Activated CD8-positive, alpha-beta T cell treated with anti-CD3 and anti-CD28 coated beads for 36 hours (primary cell): Measurements from ENCODE around the gene ARHGAP42. TPM values are rescaled to one million over a fixed set of nuclear protein-coding genes. Genes with fewer than 3 reads are reported as not detected.

Experiments
- ATAC-seq: fragments of 200-7000 bp; cut with Tn5 transposase; one replicate; pipeline ENCODE4 v1.10.0; 2021; ENCODE audit warnings: mild to moderate bottlenecking, moderate library complexity
- CTCF ChIA-PET: fragments of 350-600 bp; sonication (Branson Sonifier 250); formaldehyde crosslinking; loops from one replicate; lab custom pipeline; 2021; ENCODE audit warnings: antibody characterized with exemption; lab: Charles Lee
- POLR2A ChIA-PET: fragments of 350-600 bp; sonication (Branson Sonifier 250); formaldehyde crosslinking; loops from one replicate; lab custom pipeline; 2021; ENCODE audit warnings: antibody characterized with exemption; lab: Charles Lee
- DNase-seq: peaks from one replicate; pipeline ENCODE4 v3.0.0-alpha.2; 2020
- H3K27ac Mint-ChIP-seq: one replicate; pipeline ENCODE4 v1.8.0; 2021; ENCODE audit warnings: mild to moderate bottlenecking, mixed read lengths
- H3K27me3 Mint-ChIP-seq: one replicate; pipeline ENCODE4 v1.8.0; 2021; ENCODE audit warnings: mixed read lengths
- H3K36me3 Mint-ChIP-seq: one replicate; pipeline ENCODE4 v1.8.0; 2021; ENCODE audit warnings: low read depth, mixed read lengths
- H3K4me1 Mint-ChIP-seq: one replicate; pipeline ENCODE4 v1.8.0; 2021; ENCODE audit warnings: low read depth, mixed read lengths
- H3K4me3 Mint-ChIP-seq: one replicate; pipeline ENCODE4 v1.8.0; 2021; ENCODE audit warnings: mild to moderate bottlenecking, moderate library complexity, mixed read lengths
- H3K9me3 Mint-ChIP-seq: one replicate; pipeline ENCODE4 v1.8.0; 2021; ENCODE audit warnings: mixed read lengths
- intact Hi-C: fragments of 100-400 bp; cut with micrococcal nuclease; formaldehyde crosslinking; loops from one replicate; pipeline ENCODE4 v1.10.0; 2022
- total RNA-seq, 2 experiments: library from RNA; stranded (reverse); gene quantifications; one replicate each; pipeline ENCODE4 v1.2.3, GENCODE V29; 2021
- TF ChIP-seq, protein P1 (sequence below): fragments of 200-600 bp; IDR thresholded peaks from one replicate; pipeline ENCODE4 v1.8.0; 2022; ENCODE audit warnings: antibody characterized with exemption, mild to moderate bottlenecking

ARHGAP42 gene
- total RNA-seq, 2 experiments from 2014 or later = 0.20 to 0.41 TPM

DNA sequence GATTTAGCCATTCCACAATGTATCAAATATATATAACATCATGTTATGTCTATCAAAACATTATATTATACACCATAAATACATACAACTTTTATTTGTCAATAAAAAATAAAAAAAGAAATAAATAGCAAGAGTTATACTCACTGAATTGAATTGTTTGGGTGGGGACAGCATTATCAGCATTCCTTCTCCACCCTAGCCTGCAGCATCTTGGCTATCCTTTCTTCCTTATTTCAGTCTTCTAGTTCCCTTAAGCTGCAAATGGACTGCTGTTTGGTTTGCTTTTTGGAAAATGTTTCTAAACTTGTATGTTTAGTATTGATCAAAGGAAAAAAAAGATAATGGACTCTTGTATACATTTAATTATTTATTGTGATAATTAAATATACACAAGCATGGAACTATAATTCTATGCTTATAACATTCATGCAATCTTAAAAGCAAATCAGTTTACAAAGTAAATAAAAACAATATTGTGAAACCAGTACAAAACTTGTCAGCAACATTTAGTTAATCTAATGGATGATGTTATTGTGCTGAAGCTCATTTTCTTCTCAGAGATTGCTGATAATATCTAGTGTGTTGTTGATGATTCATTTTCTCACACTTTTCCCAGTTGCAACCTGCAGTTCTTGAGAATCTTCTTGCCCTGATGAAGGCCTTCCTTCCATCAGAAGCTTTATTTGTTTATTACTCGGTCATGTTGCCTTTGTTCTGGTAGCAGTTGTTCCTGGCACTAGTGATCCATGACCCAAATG lies 5.0 kb downstream of the ARHGAP42 start:
- H3K4me3 Mint-ChIP-seq = no peak overlapping the region
- ATAC-seq = no peak
- POLR2A ChIA-PET = interaction anchor here (0.6 kb wide), 1 partner anchor 203 kb away, joined by 3 read pairs; no protein-coding TSS in a partner anchor
- no peaks in the 10 kb centered on the region for H3K9me3 Mint-ChIP-seq
- TF ChIP-seq, protein P1, sequence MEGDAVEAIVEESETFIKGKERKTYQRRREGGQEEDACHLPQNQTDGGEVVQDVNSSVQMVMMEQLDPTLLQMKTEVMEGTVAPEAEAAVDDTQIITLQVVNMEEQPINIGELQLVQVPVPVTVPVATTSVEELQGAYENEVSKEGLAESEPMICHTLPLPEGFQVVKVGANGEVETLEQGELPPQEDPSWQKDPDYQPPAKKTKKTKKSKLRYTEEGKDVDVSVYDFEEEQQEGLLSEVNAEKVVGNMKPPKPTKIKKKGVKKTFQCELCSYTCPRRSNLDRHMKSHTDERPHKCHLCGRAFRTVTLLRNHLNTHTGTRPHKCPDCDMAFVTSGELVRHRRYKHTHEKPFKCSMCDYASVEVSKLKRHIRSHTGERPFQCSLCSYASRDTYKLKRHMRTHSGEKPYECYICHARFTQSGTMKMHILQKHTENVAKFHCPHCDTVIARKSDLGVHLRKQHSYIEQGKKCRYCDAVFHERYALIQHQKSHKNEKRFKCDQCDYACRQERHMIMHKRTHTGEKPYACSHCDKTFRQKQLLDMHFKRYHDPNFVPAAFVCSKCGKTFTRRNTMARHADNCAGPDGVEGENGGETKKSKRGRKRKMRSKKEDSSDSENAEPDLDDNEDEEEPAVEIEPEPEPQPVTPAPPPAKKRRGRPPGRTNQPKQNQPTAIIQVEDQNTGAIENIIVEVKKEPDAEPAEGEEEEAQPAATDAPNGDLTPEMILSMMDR = no peak
- intact Hi-C loops = no loop called here
- H3K27me3 Mint-ChIP-seq = peaks cover 8% of the 10 kb centered on the region
- no peaks in the 10 kb centered on the region for H3K36me3 Mint-ChIP-seq
- H3K4me1 Mint-ChIP-seq = peaks cover 4% of the 10 kb centered on the region
- DNase-seq = no peak
- CTCF ChIA-PET = no interaction called here
- H3K27ac Mint-ChIP-seq = no peak overlapping the region

DNA sequence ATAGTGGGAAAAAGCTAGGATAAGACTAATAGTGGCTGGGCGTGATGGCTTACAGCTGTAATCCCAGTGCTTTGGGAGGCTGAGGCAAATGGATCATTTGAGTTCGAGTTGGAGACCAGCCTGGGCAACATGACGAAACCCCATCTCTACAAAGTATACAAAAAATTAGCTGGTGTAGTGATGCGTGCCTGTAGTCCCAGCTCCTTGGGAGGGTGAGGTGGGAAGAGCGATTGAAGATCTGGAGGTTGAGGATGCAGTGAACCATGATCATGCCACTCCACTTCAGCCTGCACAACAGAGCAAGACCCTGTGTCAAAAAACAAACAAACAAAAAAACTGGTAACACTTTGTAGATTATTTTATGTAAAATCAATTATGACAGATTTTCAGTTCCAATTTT lies 8.8 kb downstream of the ARHGAP42 start:
- TF ChIP-seq, protein P1 = no peak
- ATAC-seq = no peak
- H3K4me3 Mint-ChIP-seq = no peak overlapping the region
- H3K27ac Mint-ChIP-seq = no peak overlapping the region
- DNase-seq = no peak
- no peaks in the 10 kb centered on the region for H3K27me3 Mint-ChIP-seq
- no peaks in the 10 kb centered on the region for H3K9me3 Mint-ChIP-seq
- H3K36me3 Mint-ChIP-seq = no peaks in the 10 kb centered on the region
- ChIA-PET CTCF (no interaction called here), POLR2A (no interaction called here)
- no peaks in the 10 kb centered on the region for H3K4me1 Mint-ChIP-seq
- intact Hi-C loops = no loop called here

DNA sequence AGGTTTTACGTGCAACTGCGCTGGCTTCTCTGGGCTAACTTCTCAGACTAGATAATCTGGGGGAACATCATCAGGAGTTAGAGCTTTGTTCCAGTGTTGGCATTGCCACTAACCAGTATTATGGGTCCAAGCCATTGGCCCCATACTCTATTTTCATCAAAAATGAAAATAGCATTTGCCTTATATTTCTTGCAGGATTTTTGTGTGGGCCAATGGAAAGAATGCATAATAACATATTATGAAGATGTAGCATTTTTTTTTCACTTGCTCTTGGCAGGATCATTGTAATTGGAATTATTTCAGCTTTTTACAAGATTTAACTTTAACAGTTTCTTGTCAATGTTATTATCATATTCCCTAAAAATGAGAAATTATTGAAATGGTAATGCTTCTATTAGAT lies 16.1 kb downstream of the ARHGAP42 start:
- Mint-ChIP-seq H3K27me3 (no peaks in the 10 kb centered on the region), H3K4me3 (no peak overlapping the region), H3K9me3 (no peaks in the 10 kb centered on the region), H3K4me1 (no peaks in the 10 kb centered on the region), H3K27ac (no peak overlapping the region), H3K36me3 (no peaks in the 10 kb centered on the region)
- ChIA-PET POLR2A (no interaction called here), CTCF (no interaction called here)
- TF ChIP-seq, protein P1 = no peak
- intact Hi-C loops = no loop called here
- ATAC-seq (no peak), DNase-seq (no peak)

DNA sequence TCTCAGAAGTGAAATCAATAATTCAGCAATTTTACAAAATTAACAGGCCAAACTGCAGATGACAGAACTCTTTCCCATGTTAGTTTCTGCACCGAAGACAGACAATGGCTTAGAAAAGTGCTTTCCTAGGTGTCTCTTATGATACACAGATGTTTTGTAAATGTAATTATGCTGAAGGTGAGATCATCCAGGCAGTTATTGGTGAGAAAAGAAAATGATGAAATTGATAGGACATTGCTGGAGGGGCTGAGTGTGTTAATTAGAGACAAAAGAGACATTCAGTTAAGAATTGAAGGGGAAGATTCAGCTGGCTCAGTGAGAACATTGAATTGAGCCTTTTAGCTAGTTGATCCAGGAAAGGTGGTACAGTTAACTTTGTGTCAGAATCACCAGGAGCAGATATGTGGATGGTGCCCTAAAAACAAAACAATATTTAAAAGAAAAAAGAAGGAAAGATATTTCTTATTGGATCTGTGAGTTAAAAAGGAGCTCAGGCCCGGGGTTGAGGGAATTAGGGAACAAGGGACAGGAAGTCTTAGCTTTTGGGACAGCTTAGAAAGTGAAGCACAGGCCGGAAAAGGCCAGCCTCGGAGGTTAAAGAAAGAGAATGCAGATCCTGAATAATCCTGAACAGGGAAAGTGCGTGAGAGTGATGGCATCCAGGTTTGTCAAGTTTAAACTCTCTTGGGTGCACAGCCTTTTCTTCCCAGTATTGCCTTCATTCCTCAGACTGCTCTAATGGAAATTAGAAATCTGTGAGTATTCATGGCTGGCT lies 16.9 kb downstream of the ARHGAP42 start:
- no peak overlapping the region for H3K4me3 Mint-ChIP-seq
- H3K27me3 Mint-ChIP-seq = no peaks in the 10 kb centered on the region
- no peaks in the 10 kb centered on the region for H3K4me1 Mint-ChIP-seq
- CTCF ChIA-PET = interaction anchor here (1.3 to 3.0 kb wide), 2 partner anchors 11 to 16 kb away, joined by 3 to 8 read pairs; no protein-coding TSS in a partner anchor
- intact Hi-C loops = no loop called here
- no peak overlapping the region for H3K27ac Mint-ChIP-seq
- ATAC-seq (no peak), DNase-seq (no peak)
- no peaks in the 10 kb centered on the region for H3K9me3 Mint-ChIP-seq
- H3K36me3 Mint-ChIP-seq = no peaks in the 10 kb centered on the region
- TF ChIP-seq, protein P1 = no peak
- POLR2A ChIA-PET = no interaction called here

DNA sequence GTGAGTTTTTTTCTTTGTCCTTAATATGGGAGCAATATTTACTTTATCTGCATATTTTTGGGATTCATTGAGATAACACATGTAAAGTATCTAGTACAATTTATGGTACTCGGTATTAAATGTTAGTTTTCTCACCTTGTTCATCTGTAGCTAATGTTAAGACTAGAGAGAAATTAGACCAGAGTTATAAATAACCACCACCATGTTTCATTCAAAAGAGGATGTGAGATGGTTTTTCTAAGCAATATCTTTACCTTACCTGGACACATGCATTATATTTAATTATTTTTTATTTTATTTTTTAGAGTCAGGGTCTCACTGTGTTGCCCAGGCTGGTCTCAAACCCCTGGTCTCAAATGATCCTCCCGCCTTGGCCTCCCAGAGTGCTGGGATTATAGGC lies 18.4 kb downstream of the ARHGAP42 start:
- CTCF ChIA-PET = interaction anchor here (1.3 to 3.0 kb wide), 2 partner anchors 10 to 17 kb away, joined by 3 to 8 read pairs; no protein-coding TSS in a partner anchor

More for the DNA sequence above, 18.4 kb downstream of the ARHGAP42 start:
- TF ChIP-seq, protein P1 = no peak
- intact Hi-C loops = no loop called here
- H3K36me3 Mint-ChIP-seq = no peaks in the 10 kb centered on the region
- H3K27ac Mint-ChIP-seq = no peak overlapping the region
- DNase-seq (no peak), ATAC-seq (no peak)
- POLR2A ChIA-PET = no interaction called here
- no peaks in the 10 kb centered on the region for H3K27me3 Mint-ChIP-seq
- no peaks in the 10 kb centered on the region for H3K4me1 Mint-ChIP-seq
- no peaks in the 10 kb centered on the region for H3K9me3 Mint-ChIP-seq
- no peak overlapping the region for H3K4me3 Mint-ChIP-seq
